Mononuclear cell (primary cell): ENCODE data around the gene NCKIPSD. TPM values are rescaled to one million over a fixed set of nuclear protein-coding genes. Genes with fewer than 3 reads are reported as not detected.

ENCODE experiments used
- H3K27me3 ChIP-seq: 2 replicates; pipeline ENCODE4 v1.6.0; 2011; ENCODE audit warnings: low read length, control low read depth; ENCODE audit not compliant: insufficient read depth
- H3K4me1 ChIP-seq: 2 replicates; pipeline ENCODE4 v1.5.1; 2011; ENCODE audit warnings: mild to moderate bottlenecking, low read length, control low read depth; ENCODE audit not compliant: insufficient read depth
- H3K4me3 ChIP-seq: 2 replicates; pipeline ENCODE4 v1.5.1; 2011; ENCODE audit warnings: mild to moderate bottlenecking, low read length, moderate library complexity
- H3K9me3 ChIP-seq: 2 replicates; pipeline ENCODE4 v1.5.1; 2011; ENCODE audit warnings: low read depth, mild to moderate bottlenecking, control low read depth, low read length
- total RNA-seq: library from RNA; depleted of rRNA; stranded (reverse); fragments of >200 nt; gene quantifications from one replicate; pipeline ENCODE4 v1.2.3, GENCODE V29; 2012

Gene NCKIPSD
- total RNA-seq, 1 donor, result 6.3 TPM

GRCh38 chr3:48688032-48688736, 2.5 kb upstream of the NCKIPSD start:
- peaks cover 24% of the 10 kb centered on the region for H3K4me1 ChIP-seq
- no peaks in the 10 kb centered on the region for H3K27me3 ChIP-seq
- no peaks in the 10 kb centered on the region for H3K9me3 ChIP-seq
- no peak overlapping the region for H3K4me3 ChIP-seq

GRCh38 chr3:48687220-48687678, 1.5 kb upstream of the NCKIPSD start:
- H3K9me3 ChIP-seq, result no peaks in the 10 kb centered on the region

GRCh38 chr3:48686538-48687219, 964 bp upstream of the NCKIPSD start:
- H3K4me1 ChIP-seq, result peaks cover 24% of the 10 kb centered on the region
- no peaks in the 10 kb centered on the region for H3K27me3 ChIP-seq
- no peak overlapping the region for H3K4me3 ChIP-seq
- H3K9me3 ChIP-seq, result no peaks in the 10 kb centered on the region

More at GRCh38 chr3:48687220-48687678, 1.5 kb upstream of the NCKIPSD start:
- H3K4me1 ChIP-seq, result peaks cover 24% of the 10 kb centered on the region
- H3K27me3 ChIP-seq, result no peaks in the 10 kb centered on the region
- H3K4me3 ChIP-seq, result no peak overlapping the region

- Histone ChIP-seq H3K4me1 (peaks cover 26% of the 10 kb centered on the region), H3K4me3 (peak overlapping the region; percentile 76), H3K27me3 (no peaks in the 10 kb centered on the region), H3K9me3 (no peaks in the 10 kb centered on the region)
Observed at GRCh38 chr3:48685293-48685602, 467 bp downstream of the NCKIPSD start.

GRCh38 chr3:48684480-48685143, 1.1 kb downstream of the NCKIPSD start:
- H3K9me3 ChIP-seq, result no peaks in the 10 kb centered on the region
- H3K4me1 ChIP-seq, result peaks cover 32% of the 10 kb centered on the region
- no peak overlapping the region for H3K4me3 ChIP-seq
- H3K27me3 ChIP-seq, result no peaks in the 10 kb centered on the region

- Histone ChIP-seq H3K4me1 (peaks cover 37% of the 10 kb centered on the region), H3K4me3 (no peak overlapping the region), H3K9me3 (no peaks in the 10 kb centered on the region), H3K27me3 (no peaks in the 10 kb centered on the region)
Observed at GRCh38 chr3:48684054-48684349, 1.7 kb downstream of the NCKIPSD start.

DNA sequence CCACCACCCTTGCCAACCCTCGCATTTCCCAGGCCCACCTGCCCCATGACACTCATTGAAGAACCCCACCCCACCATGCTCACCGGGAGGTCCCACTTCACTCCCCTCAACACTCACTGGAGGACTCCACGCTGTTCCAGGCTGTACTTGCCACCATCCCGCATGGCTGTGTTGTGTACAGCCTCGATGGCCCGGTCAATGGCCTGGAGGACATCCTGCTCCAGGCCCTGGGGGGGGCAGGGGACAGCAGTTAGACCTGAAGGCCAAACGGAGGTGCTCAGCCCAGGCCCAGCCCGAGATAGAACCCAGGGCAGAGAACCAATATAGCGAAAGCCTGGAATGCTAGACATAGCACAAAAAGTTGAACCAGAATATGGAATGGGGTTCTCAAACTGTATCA, 2.9 kb downstream of the NCKIPSD start:
- H3K9me3 ChIP-seq, result no peaks in the 10 kb centered on the region
- H3K27me3 ChIP-seq, result no peaks in the 10 kb centered on the region
- no peak overlapping the region for H3K4me3 ChIP-seq
- peaks cover 37% of the 10 kb centered on the region for H3K4me1 ChIP-seq

GRCh38 chr3:48681974-48682610, 3.6 kb downstream of the NCKIPSD start:
- no peaks in the 10 kb centered on the region for H3K27me3 ChIP-seq
- peaks cover 37% of the 10 kb centered on the region for H3K4me1 ChIP-seq
- no peak overlapping the region for H3K4me3 ChIP-seq
- H3K9me3 ChIP-seq, result no peaks in the 10 kb centered on the region

- no peak overlapping the region for H3K4me3 ChIP-seq
- peaks cover 35% of the 10 kb centered on the region for H3K4me1 ChIP-seq
- no peaks in the 10 kb centered on the region for H3K9me3 ChIP-seq
- no peaks in the 10 kb centered on the region for H3K27me3 ChIP-seq
Observed at GRCh38 chr3:48681541-48681880, 4.2 kb downstream of the NCKIPSD start.

DNA sequence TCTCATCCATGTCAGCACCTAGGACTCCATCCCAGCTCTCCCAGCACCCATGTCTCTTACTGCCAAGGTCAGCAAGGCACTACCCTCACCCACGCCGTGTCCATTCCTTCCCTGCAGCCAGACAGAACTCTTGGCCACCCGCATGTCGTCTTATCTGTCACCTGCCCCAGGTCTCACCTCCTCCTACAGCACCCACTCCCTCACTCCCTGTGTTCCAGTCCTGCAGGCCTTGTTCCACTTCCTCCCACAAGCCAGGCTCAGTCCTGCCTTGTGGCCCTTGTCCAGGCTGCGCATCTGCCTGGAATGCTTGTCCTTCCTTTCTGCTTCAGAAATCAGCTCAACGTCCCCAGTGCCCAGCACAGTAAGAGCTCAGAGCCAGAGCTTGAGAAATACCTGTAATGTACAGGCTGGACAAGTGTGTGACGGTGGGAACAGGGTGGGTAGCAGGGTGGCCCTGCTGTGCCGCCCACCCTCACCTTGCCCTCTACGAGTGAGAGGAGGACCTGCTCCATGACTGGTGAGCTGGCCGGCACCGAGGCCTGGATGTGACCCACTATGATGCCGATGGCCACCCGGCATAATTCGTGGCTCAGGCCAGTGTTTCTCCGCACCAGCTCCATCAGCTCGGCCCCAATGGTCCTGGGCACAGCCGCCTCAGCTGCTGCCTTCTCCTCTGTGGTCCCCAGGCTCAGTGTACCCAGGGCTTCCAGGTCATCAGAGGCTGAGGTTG, 4.7 kb downstream of the NCKIPSD start:
- no peaks in the 10 kb centered on the region for H3K27me3 ChIP-seq
- H3K9me3 ChIP-seq, result no peaks in the 10 kb centered on the region
- peaks cover 29% of the 10 kb centered on the region for H3K4me1 ChIP-seq
- H3K4me3 ChIP-seq, result no peak overlapping the region

DNA sequence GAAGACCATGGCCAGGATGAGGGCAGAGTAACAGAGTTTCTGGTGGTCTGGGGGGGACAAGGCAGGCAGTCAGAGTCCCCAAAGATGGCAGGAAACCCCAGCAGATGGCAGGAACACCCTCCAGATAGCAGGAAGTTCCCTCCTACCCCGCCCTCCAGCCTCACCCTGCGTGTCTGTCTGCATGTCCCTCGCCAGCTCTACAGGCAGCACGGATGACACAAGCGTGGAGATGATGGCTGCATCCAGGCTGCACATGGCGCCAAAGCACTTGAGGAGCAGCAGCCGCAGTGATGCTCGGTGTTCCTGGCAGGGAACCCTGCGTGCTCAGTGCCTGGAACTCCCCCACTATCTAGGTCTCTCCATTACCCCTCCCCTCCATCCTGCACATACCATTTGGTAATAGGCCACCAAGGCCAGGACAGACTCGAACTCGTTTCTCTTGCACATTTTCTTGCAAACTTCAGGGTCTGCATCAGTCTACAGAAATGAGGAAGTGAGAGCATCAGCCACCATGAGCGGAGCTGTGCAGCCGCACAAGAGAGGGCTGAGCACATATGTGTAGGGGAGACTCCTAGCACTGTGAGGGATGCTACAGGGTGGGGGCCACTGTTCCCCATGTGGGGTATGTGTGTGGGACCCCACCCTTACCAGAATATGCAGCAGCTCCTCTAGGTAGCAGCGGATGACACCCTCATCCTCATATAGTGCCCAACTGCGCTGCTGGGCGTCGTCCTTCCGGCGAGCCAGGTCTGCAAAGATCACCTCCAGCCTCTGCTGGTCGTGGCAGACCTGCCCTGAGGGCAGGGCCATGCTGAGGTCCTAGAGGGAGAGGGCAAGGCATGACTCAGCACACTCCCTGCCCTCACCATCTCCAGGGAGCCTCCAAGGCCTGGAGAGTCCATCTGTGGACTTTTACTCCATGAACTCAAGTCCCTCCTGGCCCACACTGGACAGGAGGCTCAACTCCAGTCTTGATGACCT, 6.0 kb downstream of the NCKIPSD start:
- Histone ChIP-seq H3K4me3 (no peak overlapping the region), H3K9me3 (no peaks in the 10 kb centered on the region), H3K27me3 (no peaks in the 10 kb centered on the region), H3K4me1 (peaks cover 21% of the 10 kb centered on the region)

- H3K4me1 ChIP-seq, result peaks cover 13% of the 10 kb centered on the region
- H3K27me3 ChIP-seq, result no peaks in the 10 kb centered on the region
- no peaks in the 10 kb centered on the region for H3K9me3 ChIP-seq
- H3K4me3 ChIP-seq, result no peak overlapping the region
Observed at GRCh38 chr3:48678566-48679380, 6.9 kb downstream of the NCKIPSD start.

DNA sequence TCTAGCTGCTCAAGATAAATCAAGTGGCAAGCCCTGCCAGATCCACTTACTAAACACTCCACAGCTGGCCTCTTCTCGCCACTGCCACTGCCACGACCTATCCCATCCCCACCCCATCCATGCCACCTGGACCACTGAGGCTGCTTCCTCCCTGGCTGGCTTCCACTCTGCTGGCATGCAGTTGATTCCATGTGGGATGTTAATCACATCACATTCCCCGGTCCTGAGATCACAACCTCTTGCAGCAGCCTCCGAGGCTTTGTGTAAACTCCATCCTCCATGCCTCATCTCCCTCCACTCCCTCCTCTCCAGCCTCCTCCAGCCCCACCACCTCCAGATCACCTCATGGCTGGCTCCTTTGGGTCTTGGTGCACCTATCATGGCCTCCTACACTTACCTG, 7.7 kb downstream of the NCKIPSD start:
- Histone ChIP-seq H3K9me3 (no peaks in the 10 kb centered on the region), H3K27me3 (no peaks in the 10 kb centered on the region), H3K4me3 (no peak overlapping the region), H3K4me1 (peaks cover 13% of the 10 kb centered on the region)
